SK-N-SH (cell line): ENCODE data around the gene RALGDS.

ENCODE experiments used
- EZH2phosphoT487 ChIP-seq: fragments of 200-600 bp; sonication (generic); IDR thresholded peaks from 2 replicates; pipeline ENCODE4 v1.6.1; 2017; ENCODE audit warnings: low read depth, mixed run types, mild to moderate bottlenecking, antibody characterized with exemption, moderate library complexity, borderline replicate concordance
- JUND ChIP-seq: IDR thresholded peaks from 2 replicates; pipeline ENCODE4 v1.4.0; 2012
- NFIC ChIP-seq: IDR thresholded peaks from 2 replicates; pipeline ENCODE4 v1.4.0; 2012; ENCODE audit warnings: borderline replicate concordance
- POLR2AphosphoS5 ChIP-seq: IDR thresholded peaks from 2 replicates; pipeline ENCODE4 v1.6.1; 2012; ENCODE audit warnings: low read depth, low read length
- TF ChIP-seq, protein P1 (sequence below): fragments of 200-600 bp; sonication (generic); IDR thresholded peaks from 2 replicates; pipeline ENCODE4 v1.6.1; 2017; ENCODE audit warnings: antibody characterized with exemption, mild to moderate bottlenecking, moderate library complexity
- TF ChIP-seq, protein P2 (sequence below): IDR thresholded peaks from 2 replicates; pipeline ENCODE4 v1.6.1; 2012; ENCODE audit warnings: mild to moderate bottlenecking, low read depth, low read length, moderate library complexity
- TF ChIP-seq, protein P3 (sequence below): IDR thresholded peaks from 2 replicates; pipeline ENCODE4 v1.4.0; 2012; ENCODE audit warnings: low read depth, borderline replicate concordance

DNA sequence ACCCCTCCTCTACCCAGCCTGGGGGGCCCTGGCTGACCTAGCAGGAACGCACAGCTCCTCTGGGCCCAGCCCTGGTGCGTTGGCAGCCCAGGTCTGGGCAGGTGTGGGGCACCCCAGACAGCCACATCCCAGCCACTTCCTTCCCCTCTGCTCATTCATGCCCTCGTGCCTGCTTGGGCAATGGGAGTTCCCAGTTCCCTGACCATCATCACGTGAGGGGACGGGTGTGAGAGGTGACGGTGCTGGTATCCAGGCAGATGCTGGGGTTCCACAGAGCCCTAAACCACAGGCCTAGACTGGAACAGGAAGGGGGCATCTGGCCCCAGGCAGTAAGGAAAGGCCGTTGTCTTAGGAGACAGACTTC lies 8.4 kb downstream of the RALGDS start:
- TF ChIP-seq, protein P1, sequence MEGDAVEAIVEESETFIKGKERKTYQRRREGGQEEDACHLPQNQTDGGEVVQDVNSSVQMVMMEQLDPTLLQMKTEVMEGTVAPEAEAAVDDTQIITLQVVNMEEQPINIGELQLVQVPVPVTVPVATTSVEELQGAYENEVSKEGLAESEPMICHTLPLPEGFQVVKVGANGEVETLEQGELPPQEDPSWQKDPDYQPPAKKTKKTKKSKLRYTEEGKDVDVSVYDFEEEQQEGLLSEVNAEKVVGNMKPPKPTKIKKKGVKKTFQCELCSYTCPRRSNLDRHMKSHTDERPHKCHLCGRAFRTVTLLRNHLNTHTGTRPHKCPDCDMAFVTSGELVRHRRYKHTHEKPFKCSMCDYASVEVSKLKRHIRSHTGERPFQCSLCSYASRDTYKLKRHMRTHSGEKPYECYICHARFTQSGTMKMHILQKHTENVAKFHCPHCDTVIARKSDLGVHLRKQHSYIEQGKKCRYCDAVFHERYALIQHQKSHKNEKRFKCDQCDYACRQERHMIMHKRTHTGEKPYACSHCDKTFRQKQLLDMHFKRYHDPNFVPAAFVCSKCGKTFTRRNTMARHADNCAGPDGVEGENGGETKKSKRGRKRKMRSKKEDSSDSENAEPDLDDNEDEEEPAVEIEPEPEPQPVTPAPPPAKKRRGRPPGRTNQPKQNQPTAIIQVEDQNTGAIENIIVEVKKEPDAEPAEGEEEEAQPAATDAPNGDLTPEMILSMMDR, result no peak
- TF ChIP-seq NFIC (no peak), JUND (no peak), EZH2phosphoT487 (no peak), POLR2AphosphoS5 (no peak)
- TF ChIP-seq, protein P2, sequence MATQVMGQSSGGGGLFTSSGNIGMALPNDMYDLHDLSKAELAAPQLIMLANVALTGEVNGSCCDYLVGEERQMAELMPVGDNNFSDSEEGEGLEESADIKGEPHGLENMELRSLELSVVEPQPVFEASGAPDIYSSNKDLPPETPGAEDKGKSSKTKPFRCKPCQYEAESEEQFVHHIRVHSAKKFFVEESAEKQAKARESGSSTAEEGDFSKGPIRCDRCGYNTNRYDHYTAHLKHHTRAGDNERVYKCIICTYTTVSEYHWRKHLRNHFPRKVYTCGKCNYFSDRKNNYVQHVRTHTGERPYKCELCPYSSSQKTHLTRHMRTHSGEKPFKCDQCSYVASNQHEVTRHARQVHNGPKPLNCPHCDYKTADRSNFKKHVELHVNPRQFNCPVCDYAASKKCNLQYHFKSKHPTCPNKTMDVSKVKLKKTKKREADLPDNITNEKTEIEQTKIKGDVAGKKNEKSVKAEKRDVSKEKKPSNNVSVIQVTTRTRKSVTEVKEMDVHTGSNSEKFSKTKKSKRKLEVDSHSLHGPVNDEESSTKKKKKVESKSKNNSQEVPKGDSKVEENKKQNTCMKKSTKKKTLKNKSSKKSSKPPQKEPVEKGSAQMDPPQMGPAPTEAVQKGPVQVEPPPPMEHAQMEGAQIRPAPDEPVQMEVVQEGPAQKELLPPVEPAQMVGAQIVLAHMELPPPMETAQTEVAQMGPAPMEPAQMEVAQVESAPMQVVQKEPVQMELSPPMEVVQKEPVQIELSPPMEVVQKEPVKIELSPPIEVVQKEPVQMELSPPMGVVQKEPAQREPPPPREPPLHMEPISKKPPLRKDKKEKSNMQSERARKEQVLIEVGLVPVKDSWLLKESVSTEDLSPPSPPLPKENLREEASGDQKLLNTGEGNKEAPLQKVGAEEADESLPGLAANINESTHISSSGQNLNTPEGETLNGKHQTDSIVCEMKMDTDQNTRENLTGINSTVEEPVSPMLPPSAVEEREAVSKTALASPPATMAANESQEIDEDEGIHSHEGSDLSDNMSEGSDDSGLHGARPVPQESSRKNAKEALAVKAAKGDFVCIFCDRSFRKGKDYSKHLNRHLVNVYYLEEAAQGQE, result no peak
- TF ChIP-seq, protein P3, sequence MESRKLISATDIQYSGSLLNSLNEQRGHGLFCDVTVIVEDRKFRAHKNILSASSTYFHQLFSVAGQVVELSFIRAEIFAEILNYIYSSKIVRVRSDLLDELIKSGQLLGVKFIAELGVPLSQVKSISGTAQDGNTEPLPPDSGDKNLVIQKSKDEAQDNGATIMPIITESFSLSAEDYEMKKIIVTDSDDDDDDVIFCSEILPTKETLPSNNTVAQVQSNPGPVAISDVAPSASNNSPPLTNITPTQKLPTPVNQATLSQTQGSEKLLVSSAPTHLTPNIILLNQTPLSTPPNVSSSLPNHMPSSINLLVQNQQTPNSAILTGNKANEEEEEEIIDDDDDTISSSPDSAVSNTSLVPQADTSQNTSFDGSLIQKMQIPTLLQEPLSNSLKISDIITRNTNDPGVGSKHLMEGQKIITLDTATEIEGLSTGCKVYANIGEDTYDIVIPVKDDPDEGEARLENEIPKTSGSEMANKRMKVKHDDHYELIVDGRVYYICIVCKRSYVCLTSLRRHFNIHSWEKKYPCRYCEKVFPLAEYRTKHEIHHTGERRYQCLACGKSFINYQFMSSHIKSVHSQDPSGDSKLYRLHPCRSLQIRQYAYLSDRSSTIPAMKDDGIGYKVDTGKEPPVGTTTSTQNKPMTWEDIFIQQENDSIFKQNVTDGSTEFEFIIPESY, result no peak
